SK-N-SH (cell line): ENCODE data around the gene THEMIS.

Experiments
- ELF1 ChIP-seq: IDR thresholded peaks from 2 replicates; pipeline ENCODE4 v1.4.0; 2012
- EP300 ChIP-seq, 2 experiments: IDR thresholded peaks; 2 replicates each; pipeline versions ENCODE4 v1.4.0 to v1.6.1; 2012; ENCODE audit warnings: borderline replicate concordance in 1 of 2, low read depth in 1 of 2, low read length in 1 of 2
- GABPA ChIP-seq: IDR thresholded peaks from 2 replicates; pipeline ENCODE4 v1.4.0; 2012; ENCODE audit warnings: low read depth, mild to moderate bottlenecking
- TAF1 ChIP-seq: IDR thresholded peaks from 2 replicates; pipeline ENCODE4 v1.6.1; 2012; ENCODE audit warnings: low read depth, mild to moderate bottlenecking, low read length, moderate library complexity, borderline replicate concordance
- TF ChIP-seq, protein P1 (sequence below): fragments of 150-350 bp; IDR thresholded peaks from 2 replicates; pipeline ENCODE4 v1.6.1; 2017; ENCODE audit warnings: antibody characterized with exemption, low read length, low read depth, borderline replicate concordance
- TF ChIP-seq, protein P2 (sequence below): fragments of 200-600 bp; sonication (generic); IDR thresholded peaks from 2 replicates; pipeline ENCODE4 v1.6.1; 2017; ENCODE audit warnings: antibody characterized with exemption, mild to moderate bottlenecking, moderate library complexity

GRCh38 chr6:127897484-127897883 lies 3.4 kb downstream of the THEMIS start:
- TF ChIP-seq, protein P1, sequence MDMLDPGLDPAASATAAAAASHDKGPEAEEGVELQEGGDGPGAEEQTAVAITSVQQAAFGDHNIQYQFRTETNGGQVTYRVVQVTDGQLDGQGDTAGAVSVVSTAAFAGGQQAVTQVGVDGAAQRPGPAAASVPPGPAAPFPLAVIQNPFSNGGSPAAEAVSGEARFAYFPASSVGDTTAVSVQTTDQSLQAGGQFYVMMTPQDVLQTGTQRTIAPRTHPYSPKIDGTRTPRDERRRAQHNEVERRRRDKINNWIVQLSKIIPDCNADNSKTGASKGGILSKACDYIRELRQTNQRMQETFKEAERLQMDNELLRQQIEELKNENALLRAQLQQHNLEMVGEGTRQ = no peak
- TF ChIP-seq TAF1 (no peak), GABPA (no peak), ELF1 (no peak), EP300 (IDR thresholded peaks at IDR 0.05; ENCODE audit: borderline replicate concordance in 1 of 2, low read depth in 1 of 2, low read length in 1 of 2) (no peak)
- TF ChIP-seq, protein P2, sequence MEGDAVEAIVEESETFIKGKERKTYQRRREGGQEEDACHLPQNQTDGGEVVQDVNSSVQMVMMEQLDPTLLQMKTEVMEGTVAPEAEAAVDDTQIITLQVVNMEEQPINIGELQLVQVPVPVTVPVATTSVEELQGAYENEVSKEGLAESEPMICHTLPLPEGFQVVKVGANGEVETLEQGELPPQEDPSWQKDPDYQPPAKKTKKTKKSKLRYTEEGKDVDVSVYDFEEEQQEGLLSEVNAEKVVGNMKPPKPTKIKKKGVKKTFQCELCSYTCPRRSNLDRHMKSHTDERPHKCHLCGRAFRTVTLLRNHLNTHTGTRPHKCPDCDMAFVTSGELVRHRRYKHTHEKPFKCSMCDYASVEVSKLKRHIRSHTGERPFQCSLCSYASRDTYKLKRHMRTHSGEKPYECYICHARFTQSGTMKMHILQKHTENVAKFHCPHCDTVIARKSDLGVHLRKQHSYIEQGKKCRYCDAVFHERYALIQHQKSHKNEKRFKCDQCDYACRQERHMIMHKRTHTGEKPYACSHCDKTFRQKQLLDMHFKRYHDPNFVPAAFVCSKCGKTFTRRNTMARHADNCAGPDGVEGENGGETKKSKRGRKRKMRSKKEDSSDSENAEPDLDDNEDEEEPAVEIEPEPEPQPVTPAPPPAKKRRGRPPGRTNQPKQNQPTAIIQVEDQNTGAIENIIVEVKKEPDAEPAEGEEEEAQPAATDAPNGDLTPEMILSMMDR = no peak
